GM12874 (cell line): ENCODE results near the gene ANTXR2.

Source experiments
- CTCF ChIP-seq: IDR thresholded peaks from 2 replicates; pipeline ENCODE4 v1.5.1; 2011; ENCODE audit warnings: low read depth, mild to moderate bottlenecking, control low read depth, low read length, moderate library complexity; ENCODE audit not compliant: insufficient read depth

Gene ANTXR2

GRCh38 chr4:80045786-80046185, 27.2 kb downstream of the ANTXR2 start:
- no peak for TF ChIP-seq CTCF

- no peak for TF ChIP-seq CTCF
Observed at GRCh38 chr4:80043541-80043940, 29.5 kb downstream of the ANTXR2 start.

GRCh38 chr4:80042821-80043220, 30.2 kb downstream of the ANTXR2 start:
- TF ChIP-seq CTCF = no peak

GRCh38 chr4:80037864-80038263, 35.2 kb downstream of the ANTXR2 start:
- TF ChIP-seq CTCF = no peak

GRCh38 chr4:80036949-80037685, 35.9 kb downstream of the ANTXR2 start:
- TF ChIP-seq CTCF = no peak

GRCh38 chr4:80036306-80036705, 36.7 kb downstream of the ANTXR2 start:
- no peak for TF ChIP-seq CTCF

- no peak for TF ChIP-seq CTCF
Observed at GRCh38 chr4:80035336-80035735, 37.7 kb downstream of the ANTXR2 start.

GRCh38 chr4:80033581-80033980, 39.4 kb downstream of the ANTXR2 start:
- no peak for TF ChIP-seq CTCF
